Measurements from ENCODE around the gene LDLRAD4.

- TF ChIP-seq CTCF (IDR thresholded peaks at IDR 0.05) (no peak), POLR2AphosphoS5 (IDR thresholded peaks at IDR 0.05) (no peak), POLR2A (IDR thresholded peaks at IDR 0.05) (no peak), EP300 (IDR thresholded peaks at IDR 0.05) (no peak)
Observed at GRCh38 chr18:13368080-13368813, 149.7 kb downstream of the LDLRAD4 start.

Measured in upper lobe of left lung (tissue), 4 donors.